Ishikawa (cell line): ENCODE measurements around the gene URI1.

Experiments used
- CEBPB ChIP-seq: IDR thresholded peaks from 2 replicates; pipeline ENCODE4 v1.6.1; 2012
- CREB1 ChIP-seq: IDR thresholded peaks from 2 replicates; pipeline ENCODE4 v1.6.1; 2012; ENCODE audit warnings: low read depth
- EGR1 ChIP-seq: IDR thresholded peaks from 2 replicates; pipeline ENCODE4 v1.6.1; 2012
- EP300 ChIP-seq: IDR thresholded peaks from 2 replicates; pipeline ENCODE4 v1.6.1; 2012; ENCODE audit warnings: borderline replicate concordance
- FOXM1 ChIP-seq: IDR thresholded peaks from 2 replicates; pipeline ENCODE4 v1.6.1; 2012; ENCODE audit warnings: low read depth, borderline replicate concordance
- MAX ChIP-seq: IDR thresholded peaks from 2 replicates; pipeline ENCODE4 v1.6.1; 2012
- NFIC ChIP-seq: IDR thresholded peaks from 2 replicates; pipeline ENCODE4 v1.6.1; 2012
- RAD21 ChIP-seq: IDR thresholded peaks from 2 replicates; pipeline ENCODE4 v1.6.1; 2012; ENCODE audit warnings: low read depth
- REST ChIP-seq: IDR thresholded peaks from 2 replicates; pipeline ENCODE4 v1.6.1; 2012; ENCODE audit warnings: low read depth, mild to moderate bottlenecking
- TAF1 ChIP-seq: IDR thresholded peaks from 2 replicates; pipeline ENCODE4 v1.6.1; 2012; ENCODE audit warnings: low read depth, mild to moderate bottlenecking
- TCF12 ChIP-seq: IDR thresholded peaks from 2 replicates; pipeline ENCODE4 v1.6.1; 2012; ENCODE audit warnings: low read depth
- TEAD4 ChIP-seq: IDR thresholded peaks from 2 replicates; pipeline ENCODE4 v1.6.1; 2012
- USF1 ChIP-seq: IDR thresholded peaks from 2 replicates; pipeline ENCODE4 v1.6.1; 2012
- YY1 ChIP-seq: IDR thresholded peaks from 2 replicates; pipeline ENCODE4 v1.6.1; 2012; ENCODE audit warnings: low read depth
- ZBTB7A ChIP-seq: IDR thresholded peaks from 2 replicates; pipeline ENCODE4 v1.6.1; 2012; ENCODE audit warnings: low read depth

Gene URI1

GRCh38 chr19:30024091-30024490 lies 82.1 kb downstream of the URI1 start:
- no peak for TF ChIP-seq CEBPB
- no peak for TF ChIP-seq NFIC
- no peak for TF ChIP-seq FOXM1
- TF ChIP-seq ZBTB7A = no peak
- TF ChIP-seq EGR1 = no peak
- no peak for TF ChIP-seq TAF1
- no peak for TF ChIP-seq RAD21
- no peak for TF ChIP-seq TCF12
- no peak for TF ChIP-seq USF1
- no peak for TF ChIP-seq TEAD4
- TF ChIP-seq REST = no peak
- TF ChIP-seq EP300 = no peak
- no peak for TF ChIP-seq YY1
- no peak for TF ChIP-seq MAX
- TF ChIP-seq CREB1 = no peak

- no peak for TF ChIP-seq TEAD4
- TF ChIP-seq USF1 = no peak
Observed at GRCh38 chr19:30026933-30027332, 84.9 kb downstream of the URI1 start.

- TF ChIP-seq FOXM1 (no peak), CREB1 (no peak), ZBTB7A (no peak), NFIC (no peak), YY1 (no peak), TEAD4 (no peak), MAX (no peak), RAD21 (no peak), EGR1 (no peak), TCF12 (no peak), CEBPB (no peak), REST (no peak), USF1 (no peak), TAF1 (no peak), EP300 (no peak)
Observed at GRCh38 chr19:30028118-30028991, 86.3 kb downstream of the URI1 start.

- no peak for TF ChIP-seq REST
- TF ChIP-seq CEBPB = no peak
- TF ChIP-seq CREB1 = no peak
- no peak for TF ChIP-seq RAD21
- TF ChIP-seq TCF12 = no peak
- TF ChIP-seq EP300 = no peak
- TF ChIP-seq NFIC = no peak
Observed at GRCh38 chr19:30028992-30029343, 86.9 kb downstream of the URI1 start.
